Measurements from ENCODE around the gene TMEM233. TPM values are rescaled to one million over a fixed set of nuclear protein-coding genes. Genes with fewer than 3 reads are reported as not detected.

TMEM233 gene
- total RNA-seq, 2 donors from 2014 or later = not detected

DNA sequence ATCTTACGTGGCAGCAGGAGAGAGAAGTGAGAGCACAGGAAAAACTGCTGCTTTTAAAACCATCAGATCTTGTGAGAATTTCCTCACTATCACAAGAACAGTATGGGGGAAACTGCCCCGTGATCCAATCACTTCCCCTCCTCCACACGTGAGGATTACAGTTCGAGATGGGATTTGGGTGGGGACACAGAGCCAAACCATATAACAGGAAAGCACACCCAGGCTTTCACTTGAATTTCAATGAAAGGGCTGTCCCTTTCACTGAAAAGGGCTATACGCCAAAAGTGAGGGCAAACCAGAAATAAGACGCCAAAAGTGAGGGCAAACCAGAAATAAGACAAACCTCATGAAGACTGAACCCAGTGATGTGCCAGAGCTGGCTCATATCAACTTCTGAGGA, 22.8 kb upstream of the TMEM233 start:
- TF ChIP-seq, protein P1, sequence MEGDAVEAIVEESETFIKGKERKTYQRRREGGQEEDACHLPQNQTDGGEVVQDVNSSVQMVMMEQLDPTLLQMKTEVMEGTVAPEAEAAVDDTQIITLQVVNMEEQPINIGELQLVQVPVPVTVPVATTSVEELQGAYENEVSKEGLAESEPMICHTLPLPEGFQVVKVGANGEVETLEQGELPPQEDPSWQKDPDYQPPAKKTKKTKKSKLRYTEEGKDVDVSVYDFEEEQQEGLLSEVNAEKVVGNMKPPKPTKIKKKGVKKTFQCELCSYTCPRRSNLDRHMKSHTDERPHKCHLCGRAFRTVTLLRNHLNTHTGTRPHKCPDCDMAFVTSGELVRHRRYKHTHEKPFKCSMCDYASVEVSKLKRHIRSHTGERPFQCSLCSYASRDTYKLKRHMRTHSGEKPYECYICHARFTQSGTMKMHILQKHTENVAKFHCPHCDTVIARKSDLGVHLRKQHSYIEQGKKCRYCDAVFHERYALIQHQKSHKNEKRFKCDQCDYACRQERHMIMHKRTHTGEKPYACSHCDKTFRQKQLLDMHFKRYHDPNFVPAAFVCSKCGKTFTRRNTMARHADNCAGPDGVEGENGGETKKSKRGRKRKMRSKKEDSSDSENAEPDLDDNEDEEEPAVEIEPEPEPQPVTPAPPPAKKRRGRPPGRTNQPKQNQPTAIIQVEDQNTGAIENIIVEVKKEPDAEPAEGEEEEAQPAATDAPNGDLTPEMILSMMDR (conservative IDR thresholded peaks at IDR 0.05) = no peak
- no peaks in the 10 kb centered on the region for H3K9me3 ChIP-seq (ENCODE audit: control insufficient read depth, low read length)
- 79 to 90% methylated on average over 2 to 6 of the region's 6 CpGs for WGBS, 2 experiments (ENCODE audit: insufficient coverage in 1 of 2, insufficient read length in 1 of 2)

DNA sequence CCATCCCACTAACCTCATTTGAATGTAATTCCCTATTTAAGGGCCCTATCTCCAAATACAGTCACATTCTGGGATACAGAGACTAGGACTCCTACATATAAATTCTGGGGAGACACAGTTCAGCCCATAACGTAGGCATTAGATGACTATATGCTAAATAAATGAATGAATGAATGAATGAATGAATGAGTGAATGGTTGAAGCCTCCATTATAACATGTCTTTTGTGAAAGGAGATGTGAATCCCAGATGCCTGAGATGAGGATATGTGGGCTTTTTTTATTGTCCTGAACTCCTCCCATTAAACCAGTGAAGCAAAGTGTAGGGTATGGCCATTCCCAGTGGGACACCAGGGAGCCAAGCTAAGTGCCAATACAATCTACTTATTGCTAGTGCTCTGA, 20.5 kb upstream of the TMEM233 start:
- WGBS, 2 experiments (ENCODE audit: insufficient coverage in 1 of 2, insufficient read length in 1 of 2) = 80 to 100% methylated on average over 1 of the region's 1 CpG
- Histone ChIP-seq H3K4me3 (ENCODE audit: low read length) (no peak overlapping the region), H3K27ac (ENCODE audit: low read depth, low read length) (no peak overlapping the region), H3K9me3 (ENCODE audit: control insufficient read depth, low read length) (no peaks in the 10 kb centered on the region), H3K36me3 (ENCODE audit: control insufficient read depth, insufficient read depth, low read length) (no peaks in the 10 kb centered on the region), H3K9ac (ENCODE audit: extremely low read depth, low read length, poor library complexity, severe bottlenecking) (no peak overlapping the region), H3K4me1 (ENCODE audit: control insufficient read depth, insufficient read depth, low read length) (no peaks in the 10 kb centered on the region), H3K27me3 (ENCODE audit: control insufficient read depth, insufficient read depth, low read length, poor library complexity, severe bottlenecking) (peaks cover 19% of the 10 kb centered on the region)
- Mint-ChIP-seq H3K27me3 (ENCODE audit: insufficient read depth) (peaks cover 15% of the 10 kb centered on the region), H3K4me3 (no peak overlapping the region), H3K27ac (no peak overlapping the region), H3K4me1 (no peaks in the 10 kb centered on the region), H3K9me3 (no peaks in the 10 kb centered on the region), H3K36me3 (ENCODE audit: low read depth) (no peaks in the 10 kb centered on the region)
- TF ChIP-seq, protein P1 (conservative IDR thresholded peaks at IDR 0.05) = no peak
- no peak for DNase-seq

More for the DNA sequence above, 22.8 kb upstream of the TMEM233 start:
- H3K27me3 Mint-ChIP-seq (ENCODE audit: insufficient read depth) = peaks cover 5% of the 10 kb centered on the region
- H3K4me1 Mint-ChIP-seq = peaks cover 4% of the 10 kb centered on the region
- H3K27ac Mint-ChIP-seq = no peak overlapping the region
- no peak overlapping the region for H3K4me3 Mint-ChIP-seq
- Histone ChIP-seq H3K4me1 (ENCODE audit: control insufficient read depth, insufficient read depth, low read length) (peaks cover 2% of the 10 kb centered on the region), H3K4me3 (ENCODE audit: low read length) (no peak overlapping the region), H3K9ac (ENCODE audit: extremely low read depth, low read length, poor library complexity, severe bottlenecking) (no peak overlapping the region), H3K36me3 (ENCODE audit: control insufficient read depth, insufficient read depth, low read length) (no peaks in the 10 kb centered on the region), H3K27ac (ENCODE audit: low read depth, low read length) (no peak overlapping the region), H3K27me3 (ENCODE audit: control insufficient read depth, insufficient read depth, low read length, poor library complexity, severe bottlenecking) (peaks cover 1% of the 10 kb centered on the region)
- H3K9me3 Mint-ChIP-seq = no peaks in the 10 kb centered on the region
- H3K36me3 Mint-ChIP-seq (ENCODE audit: low read depth) = no peaks in the 10 kb centered on the region
- DNase-seq = no peak

DNA sequence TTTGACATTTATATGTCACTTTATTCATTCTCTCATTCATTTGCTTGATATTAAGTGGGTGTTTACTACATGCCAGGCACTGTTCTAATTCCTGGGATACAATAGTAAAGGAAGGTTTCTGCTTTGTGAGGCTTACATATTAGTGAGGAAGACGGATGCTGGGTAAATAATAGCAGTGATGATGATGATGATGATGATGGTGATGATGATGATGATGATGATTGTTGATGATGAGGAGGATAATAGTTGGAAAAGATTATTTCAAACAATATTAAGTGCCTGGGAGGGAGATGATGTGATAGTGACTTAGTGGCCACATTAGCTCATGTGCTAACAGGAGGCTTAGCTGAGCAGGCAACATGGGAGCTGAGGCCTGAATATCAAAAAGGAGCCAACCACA, 19.3 kb upstream of the TMEM233 start:
- no peaks in the 10 kb centered on the region for H3K36me3 ChIP-seq (ENCODE audit: control insufficient read depth, insufficient read depth, low read length)
- TF ChIP-seq, protein P1 (conservative IDR thresholded peaks at IDR 0.05) = no peak
- Mint-ChIP-seq H3K27me3 (ENCODE audit: insufficient read depth) (peaks cover 17% of the 10 kb centered on the region), H3K36me3 (ENCODE audit: low read depth) (no peaks in the 10 kb centered on the region), H3K4me3 (no peak overlapping the region), H3K4me1 (no peaks in the 10 kb centered on the region), H3K27ac (no peak overlapping the region), H3K9me3 (no peaks in the 10 kb centered on the region)
- DNase-seq = no peak
- H3K27me3 ChIP-seq (ENCODE audit: control insufficient read depth, insufficient read depth, low read length, poor library complexity, severe bottlenecking) = peaks cover 19% of the 10 kb centered on the region
- no peak overlapping the region for H3K4me3 ChIP-seq (ENCODE audit: low read length)
- H3K9me3 ChIP-seq (ENCODE audit: control insufficient read depth, low read length) = no peaks in the 10 kb centered on the region
- no peak overlapping the region for H3K27ac ChIP-seq (ENCODE audit: low read depth, low read length)
- no peak overlapping the region for H3K9ac ChIP-seq (ENCODE audit: extremely low read depth, low read length, poor library complexity, severe bottlenecking)
- WGBS, 2 experiments (ENCODE audit: insufficient coverage in 1 of 2, insufficient read length in 1 of 2) = 97 to 100% methylated on average over 1 of the region's 1 CpG
- no peaks in the 10 kb centered on the region for H3K4me1 ChIP-seq (ENCODE audit: control insufficient read depth, insufficient read depth, low read length)

All from endodermal cell (in vitro differentiated cells).